ENCODE results near the gene DICER1.

DICER1 gene

GRCh38 chr14:95091581-95091980 lies 65.7 kb downstream of the DICER1 start:
- TF ChIP-seq, protein P1, sequence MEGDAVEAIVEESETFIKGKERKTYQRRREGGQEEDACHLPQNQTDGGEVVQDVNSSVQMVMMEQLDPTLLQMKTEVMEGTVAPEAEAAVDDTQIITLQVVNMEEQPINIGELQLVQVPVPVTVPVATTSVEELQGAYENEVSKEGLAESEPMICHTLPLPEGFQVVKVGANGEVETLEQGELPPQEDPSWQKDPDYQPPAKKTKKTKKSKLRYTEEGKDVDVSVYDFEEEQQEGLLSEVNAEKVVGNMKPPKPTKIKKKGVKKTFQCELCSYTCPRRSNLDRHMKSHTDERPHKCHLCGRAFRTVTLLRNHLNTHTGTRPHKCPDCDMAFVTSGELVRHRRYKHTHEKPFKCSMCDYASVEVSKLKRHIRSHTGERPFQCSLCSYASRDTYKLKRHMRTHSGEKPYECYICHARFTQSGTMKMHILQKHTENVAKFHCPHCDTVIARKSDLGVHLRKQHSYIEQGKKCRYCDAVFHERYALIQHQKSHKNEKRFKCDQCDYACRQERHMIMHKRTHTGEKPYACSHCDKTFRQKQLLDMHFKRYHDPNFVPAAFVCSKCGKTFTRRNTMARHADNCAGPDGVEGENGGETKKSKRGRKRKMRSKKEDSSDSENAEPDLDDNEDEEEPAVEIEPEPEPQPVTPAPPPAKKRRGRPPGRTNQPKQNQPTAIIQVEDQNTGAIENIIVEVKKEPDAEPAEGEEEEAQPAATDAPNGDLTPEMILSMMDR (IDR thresholded peaks at IDR 0.05; ENCODE audit: extremely low read depth, insufficient read depth, missing control alignments), result no peak
- in situ Hi-C loops (cut with MboI; ENCODE audit: low pct_unique_long_range_greater_than_20kb, low sequenced_read_pairs, unreplicated experiment), result no loop called here
- DNase-seq (ENCODE audit: low spot score), result no peak

GRCh38 chr14:95088665-95089064 lies 68.7 kb downstream of the DICER1 start:
- no peak for DNase-seq (ENCODE audit: low spot score)
- TF ChIP-seq, protein P1 (IDR thresholded peaks at IDR 0.05; ENCODE audit: extremely low read depth, insufficient read depth, missing control alignments), result no peak
- in situ Hi-C loops (cut with MboI; ENCODE audit: low pct_unique_long_range_greater_than_20kb, low sequenced_read_pairs, unreplicated experiment), result no loop called here

DNA sequence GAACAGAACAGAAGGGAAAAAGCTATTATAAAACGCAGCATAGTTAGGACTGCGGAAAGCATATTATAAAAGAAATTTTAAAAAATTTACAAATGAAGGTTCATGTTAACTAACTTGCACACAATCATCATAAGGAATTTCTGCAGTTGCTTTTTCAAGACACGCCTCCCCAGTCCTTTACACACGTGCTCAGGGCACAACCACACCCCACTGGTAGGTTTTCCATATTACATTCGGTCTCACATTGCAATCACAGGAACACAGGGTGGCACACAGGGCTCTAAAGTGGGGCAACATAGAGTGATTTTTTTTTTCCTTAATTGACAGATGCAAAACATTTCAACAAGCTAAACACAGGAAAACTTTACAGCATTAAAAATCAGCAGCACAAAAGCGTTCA lies 69.7 kb downstream of the DICER1 start:
- DNase-seq (ENCODE audit: low spot score), result no peak
- TF ChIP-seq, protein P1 (IDR thresholded peaks at IDR 0.05; ENCODE audit: extremely low read depth, insufficient read depth, missing control alignments), result no peak
- in situ Hi-C loops (cut with MboI; ENCODE audit: low pct_unique_long_range_greater_than_20kb, low sequenced_read_pairs, unreplicated experiment), result no loop called here

- DNase-seq (ENCODE audit: low spot score), result no peak
- TF ChIP-seq, protein P1 (IDR thresholded peaks at IDR 0.05; ENCODE audit: extremely low read depth, insufficient read depth, missing control alignments), result no peak
- in situ Hi-C loops (cut with MboI; ENCODE audit: low pct_unique_long_range_greater_than_20kb, low sequenced_read_pairs, unreplicated experiment), result no loop called here
These were observed 72.0 kb downstream of the DICER1 start for GRCh38 chr14:95085321-95085720.

- TF ChIP-seq, protein P1 (IDR thresholded peaks at IDR 0.05; ENCODE audit: extremely low read depth, insufficient read depth, missing control alignments), result no peak
- in situ Hi-C loops (cut with MboI; ENCODE audit: low pct_unique_long_range_greater_than_20kb, low sequenced_read_pairs, unreplicated experiment), result no loop called here
These were observed 78.5 kb downstream of the DICER1 start for GRCh38 chr14:95078867-95079266.

GRCh38 chr14:95077345-95077744 lies 80.0 kb downstream of the DICER1 start:
- in situ Hi-C loops (cut with MboI; ENCODE audit: low pct_unique_long_range_greater_than_20kb, low sequenced_read_pairs, unreplicated experiment), result no loop called here
- DNase-seq (ENCODE audit: low spot score), result no peak
- TF ChIP-seq, protein P1 (IDR thresholded peaks at IDR 0.05; ENCODE audit: extremely low read depth, insufficient read depth, missing control alignments), result no peak

More at GRCh38 chr14:95078867-95079266, 78.5 kb downstream of the DICER1 start:
- no peak for DNase-seq (ENCODE audit: low spot score)

- no peak for DNase-seq (ENCODE audit: low spot score)
- TF ChIP-seq, protein P1 (IDR thresholded peaks at IDR 0.05; ENCODE audit: extremely low read depth, insufficient read depth, missing control alignments), result no peak
- in situ Hi-C loops (cut with MboI; ENCODE audit: low pct_unique_long_range_greater_than_20kb, low sequenced_read_pairs, unreplicated experiment), result no loop called here
These were observed 81.5 kb downstream of the DICER1 start for GRCh38 chr14:95075789-95076188.
